DOHH2 (cell line): ENCODE measurements around the gene CHRND.

Source experiments
- H3F3A ChIP-seq: fragments of 200-600 bp; sonication (generic), shearing (Covaris generic); 2 replicates; pipeline ENCODE4 v1.6.0; 2016; ENCODE audit warnings: antibody characterized with exemption, mild to moderate bottlenecking; ENCODE audit not compliant: control insufficient read depth, insufficient read depth
- H3K27ac ChIP-seq: fragments of 200-600 bp; sonication (generic); 2 replicates; pipeline ENCODE4 v1.5.1; 2014; ENCODE audit warnings: low read depth, mild to moderate bottlenecking, low read length, moderate library complexity
- H3K27me3 ChIP-seq: fragments of 200-600 bp; sonication (generic); 2 replicates; pipeline ENCODE4 v1.6.1; 2014; ENCODE audit warnings: mild to moderate bottlenecking, low read length, mixed read lengths; ENCODE audit not compliant: control insufficient read depth
- H3K36me3 ChIP-seq: fragments of 200-600 bp; sonication (generic); 2 replicates; pipeline ENCODE4 v1.6.1; 2014; ENCODE audit warnings: mild to moderate bottlenecking, low read length, moderate library complexity, mixed read lengths; ENCODE audit not compliant: control insufficient read depth
- H3K4me1 ChIP-seq: fragments of 200-600 bp; sonication (generic); 2 replicates; pipeline ENCODE4 v1.6.1; 2014; ENCODE audit warnings: mild to moderate bottlenecking, low read length, mixed read lengths; ENCODE audit not compliant: control insufficient read depth
- H3K4me2 ChIP-seq: fragments of 200-600 bp; sonication (generic); 2 replicates; pipeline ENCODE4 v1.6.0; 2014; ENCODE audit warnings: mild to moderate bottlenecking, low read length, moderate library complexity
- H3K4me3 ChIP-seq: fragments of 200-600 bp; sonication (generic); 2 replicates; pipeline ENCODE4 v1.5.1; 2014; ENCODE audit warnings: mild to moderate bottlenecking, low read length, mixed read lengths
- H3K79me2 ChIP-seq: fragments of 200-600 bp; sonication (generic); 2 replicates; pipeline ENCODE4 v1.6.1; 2014; ENCODE audit warnings: mild to moderate bottlenecking, low read length, mixed read lengths; ENCODE audit not compliant: control insufficient read depth
- H3K9me2 ChIP-seq: fragments of 200-600 bp; sonication (generic); replicated peaks from 2 replicates; pipeline ENCODE4 v1.6.1; 2014; ENCODE audit warnings: mild to moderate bottlenecking, low read length, mixed read lengths; ENCODE audit not compliant: control insufficient read depth
- H3K9me3 ChIP-seq: fragments of 200-600 bp; sonication (generic); 2 replicates; pipeline ENCODE4 v1.6.1; 2014; ENCODE audit warnings: antibody characterized with exemption, low read length, mixed read lengths; ENCODE audit not compliant: control insufficient read depth, insufficient read depth
- H4K20me1 ChIP-seq: fragments of 200-600 bp; sonication (generic); 2 replicates; pipeline ENCODE4 v1.6.0; 2014; ENCODE audit warnings: low read depth, mild to moderate bottlenecking, antibody characterized with exemption, low read length, moderate library complexity; ENCODE audit not compliant: control insufficient read depth, insufficient read depth
- CTCF ChIP-seq: fragments of 200-600 bp; sonication (generic); IDR thresholded peaks from one replicate; pipeline ENCODE4 v1.5.1; 2014; ENCODE audit warnings: antibody characterized with exemption, mild to moderate bottlenecking, low read depth, low read length; ENCODE audit not compliant: poor library complexity, severe bottlenecking
- EZH2phosphoT487 ChIP-seq: fragments of 200-600 bp; sonication (generic); IDR thresholded peaks from 2 replicates; pipeline ENCODE4 v1.6.1; 2017; ENCODE audit warnings: borderline replicate concordance, mild to moderate bottlenecking, antibody characterized with exemption, low read length, moderate library complexity, mixed read lengths

Gene CHRND

GRCh38 chr2:232547991-232548390 lies 22.0 kb downstream of the CHRND start:
- peaks cover 54% of the 10 kb centered on the region for H3K36me3 ChIP-seq
- H3K27ac ChIP-seq = no peak overlapping the region
- H3K9me3 ChIP-seq = no peaks in the 10 kb centered on the region
- no peak for TF ChIP-seq EZH2phosphoT487
- no peak for TF ChIP-seq CTCF
- no peaks in the 10 kb centered on the region for H3K9me2 ChIP-seq
- peaks cover 26% of the 10 kb centered on the region for H3K4me1 ChIP-seq
- H3F3A ChIP-seq = no peaks in the 10 kb centered on the region
- H3K27me3 ChIP-seq = no peaks in the 10 kb centered on the region
- peaks cover 3% of the 10 kb centered on the region; the same call in 1 of the 2 replicates for H4K20me1 ChIP-seq
- peaks cover 76% of the 10 kb centered on the region for H3K79me2 ChIP-seq
- H3K4me2 ChIP-seq = 0 out of 2 replicates have a peak overlapping the region, but pooled peaks have one; percentile 3
- no peak overlapping the region for H3K4me3 ChIP-seq

GRCh38 chr2:232549655-232550353 lies 23.8 kb downstream of the CHRND start:
- Histone ChIP-seq H3K4me2 (peak overlapping the region; percentile 81), H4K20me1 (0 out of 2 replicates have a peak, but pooled peaks cover 6% of the 10 kb centered on the region), H3K79me2 (peaks cover 94% of the 10 kb centered on the region), H3K9me3 (no peaks in the 10 kb centered on the region), H3K27me3 (no peaks in the 10 kb centered on the region), H3F3A (no peaks in the 10 kb centered on the region), H3K9me2 (no peaks in the 10 kb centered on the region), H3K27ac (peak overlapping the region; percentile 80), H3K36me3 (peaks cover 64% of the 10 kb centered on the region), H3K4me3 (peak overlapping the region; percentile 100), H3K4me1 (peaks cover 28% of the 10 kb centered on the region)
- TF ChIP-seq CTCF (no peak), EZH2phosphoT487 (no peak)

GRCh38 chr2:232550354-232551249 lies 24.6 kb downstream of the CHRND start, which contains the start of the genes EIF4E2 and TIGD1:
TSS of gene EIF4E2 (plus strand) at chr2:232550689. CDS start at chr2:232550725, 36 bp downstream.
TSS of gene TIGD1 (minus strand) at chr2:232550557. CDS start at chr2:232549882, 675 bp downstream.
- Histone ChIP-seq H3K9me2 (no peaks in the 10 kb centered on the region), H3K4me3 (peak within 1 kb of the TSS; percentile 100), H3K9me3 (no peaks in the 10 kb centered on the region), H3K4me2 (peak within 1 kb of the TSS; percentile 81), H3K4me1 (peaks cover 28% of the 10 kb centered on the region), H3K27ac (peak within 1 kb of the TSS; percentile 80), H3K36me3 (peaks cover 69% of the 10 kb centered on the region), H4K20me1 (0 out of 2 replicates have a peak, but pooled peaks cover 6% of the 10 kb centered on the region), H3K27me3 (no peaks in the 10 kb centered on the region), H3K79me2 (peaks cover 99% of the 10 kb centered on the region), H3F3A (no peaks in the 10 kb centered on the region)
- TF ChIP-seq CTCF = peak; percentile 46
- TF ChIP-seq EZH2phosphoT487 = no peak
